Trophoblast cell (in vitro differentiated cells and primary cell): Measurements from ENCODE around the gene ADCY5.

Experiments
- DNase-seq, 2 donors: peaks; one replicate each; pipeline ENCODE4 v3.0.0-alpha.2; 2016
- H2AFZ ChIP-seq: 2 replicates; pipeline ENCODE4 v1.6.1; 2013; ENCODE audit warnings: low read length, moderate library complexity, mild to moderate bottlenecking; ENCODE audit not compliant: insufficient read depth, poor library complexity
- H2AK5ac ChIP-seq: 2 replicates; pipeline ENCODE4 v1.6.1; 2013; ENCODE audit warnings: mild to moderate bottlenecking, low read length
- H2BK120ac ChIP-seq: 2 replicates; pipeline ENCODE4 v1.6.1; 2013; ENCODE audit warnings: low read length, mild to moderate bottlenecking, moderate library complexity; ENCODE audit not compliant: insufficient read depth, poor library complexity
- H2BK12ac ChIP-seq: 2 replicates; pipeline ENCODE4 v1.6.1; 2013; ENCODE audit warnings: mild to moderate bottlenecking, low read length, moderate library complexity
- H2BK5ac ChIP-seq: 2 replicates; pipeline ENCODE4 v1.6.1; 2013; ENCODE audit warnings: low read length, low read depth, moderate library complexity, mild to moderate bottlenecking; ENCODE audit not compliant: poor library complexity
- H3K14ac ChIP-seq: 2 replicates; pipeline ENCODE4 v1.6.1; 2013; ENCODE audit warnings: mild to moderate bottlenecking, low read length
- H3K18ac ChIP-seq: 2 replicates; pipeline ENCODE4 v1.6.1; 2013; ENCODE audit warnings: mild to moderate bottlenecking, low read length
- H3K23ac ChIP-seq: 2 replicates; pipeline ENCODE4 v1.6.1; 2013; ENCODE audit warnings: low read length
- H3K27ac ChIP-seq: 2 replicates; pipeline ENCODE4 v1.5.1; 2013; ENCODE audit warnings: low read depth, mild to moderate bottlenecking, inconsistent platforms, low read length, moderate library complexity
- H3K27me3 ChIP-seq: 2 replicates; pipeline ENCODE4 v1.6.1; 2013; ENCODE audit warnings: inconsistent platforms, mild to moderate bottlenecking, low read length, moderate library complexity; ENCODE audit not compliant: insufficient read depth
- H3K36me3 ChIP-seq, 2 experiments: 1 replicate in 1 of 2; 2 replicates in 1 of 2; pipeline ENCODE4 v1.6.1; 2013; ENCODE audit warnings: low read length in 2 of 2, mild to moderate bottlenecking in 2 of 2, moderate library complexity in 1 of 2; ENCODE audit not compliant: insufficient read depth in 2 of 2, control insufficient read depth in 1 of 2
- H3K4ac ChIP-seq: 2 replicates; pipeline ENCODE4 v1.6.1; 2013; ENCODE audit warnings: low read depth, mild to moderate bottlenecking, low read length, moderate library complexity
- H3K4me1 ChIP-seq, 2 experiments: 1 replicate in 1 of 2; 2 replicates in 1 of 2; pipeline ENCODE4 v1.6.1; 2013; ENCODE audit warnings: low read length in 2 of 2, mild to moderate bottlenecking in 2 of 2, moderate library complexity in 1 of 2; ENCODE audit not compliant: insufficient read depth in 2 of 2, control insufficient read depth in 1 of 2
- H3K4me2 ChIP-seq: 2 replicates; pipeline ENCODE4 v1.6.1; 2013; ENCODE audit warnings: inconsistent platforms, mild to moderate bottlenecking, low read length, moderate library complexity
- H3K4me3 ChIP-seq: 2 replicates; pipeline ENCODE4 v1.5.1; 2013; ENCODE audit warnings: mild to moderate bottlenecking, low read depth, low read length, inconsistent platforms
- H3K79me1 ChIP-seq: one replicate; pipeline ENCODE4 v1.6.1; 2013; ENCODE audit warnings: low read length
- H3K79me2 ChIP-seq: 2 replicates; pipeline ENCODE4 v1.6.1; 2013; ENCODE audit warnings: low read length, mild to moderate bottlenecking; ENCODE audit not compliant: control insufficient read depth, insufficient read depth, poor library complexity
- H3K9ac ChIP-seq: 2 replicates; pipeline ENCODE4 v1.6.1; 2013; ENCODE audit warnings: mild to moderate bottlenecking, low read length
- H3K9me3 ChIP-seq: 2 replicates; pipeline ENCODE4 v1.6.1; 2013; ENCODE audit warnings: low read depth, mild to moderate bottlenecking, control low read depth, inconsistent platforms, low read length; ENCODE audit not compliant: insufficient read depth
- H4K12ac ChIP-seq: 2 replicates; pipeline ENCODE4 v1.6.1; 2013; ENCODE audit warnings: low read depth, mild to moderate bottlenecking, low read length, moderate library complexity
- H4K8ac ChIP-seq: 2 replicates; pipeline ENCODE4 v1.6.1; 2013; ENCODE audit warnings: low read depth, mild to moderate bottlenecking, low read length, moderate library complexity
- H4K91ac ChIP-seq: one replicate; pipeline ENCODE4 v1.6.1; 2013; ENCODE audit warnings: low read depth, mild to moderate bottlenecking, low read length, moderate library complexity
- WGBS: extraction: QIAGEN DNeasy Blood & Tissue Kit; methylation state at CpG from one replicate; pipeline ENCODE4 v1.1.7; 2013; ENCODE audit warnings: missing lambda C conversion rate; ENCODE audit not compliant: insufficient read length, insufficient coverage; ENCODE audit errors: extremely low coverage; 5-methylcytosine and 5-hydroxymethylcytosine counted together

Gene ADCY5

GRCh38 chr3:123331651-123332050, 117.2 kb downstream of the ADCY5 start:
- Histone ChIP-seq H3K27me3 (no peaks in the 10 kb centered on the region), H4K91ac (no peak overlapping the region), H3K14ac (no peak overlapping the region), H2AFZ (no peak overlapping the region), H2AK5ac (no peak overlapping the region), H3K18ac (no peak overlapping the region), H3K79me2 (no peaks in the 10 kb centered on the region), H3K36me3 (no peaks in the 10 kb centered on the region), H4K8ac (no peak overlapping the region), H4K12ac (no peak overlapping the region), H3K27ac (no peak overlapping the region), H3K4me1 (peaks cover 16 to 21% of the 10 kb centered on the region in 2 experiments), H3K23ac (no peak overlapping the region), H2BK5ac (no peak overlapping the region), H3K9ac (no peak overlapping the region), H3K4me2 (no peak overlapping the region), H3K79me1 (no peaks in the 10 kb centered on the region), H3K9me3 (no peaks in the 10 kb centered on the region), H3K4me3 (no peak overlapping the region), H2BK120ac (no peak overlapping the region), H2BK12ac (no peak overlapping the region), H3K4ac (no peak overlapping the region)
- no CpG with 5 or more reads among the region's 9 CpGs for WGBS
- DNase-seq = no peak

- H3K23ac ChIP-seq = no peak overlapping the region
- H3K9ac ChIP-seq = no peak overlapping the region
- H3K4me1 ChIP-seq = peaks cover 16 to 21% of the 10 kb centered on the region in 2 experiments
- H3K18ac ChIP-seq = no peak overlapping the region
- no peak overlapping the region for H3K4ac ChIP-seq
- no peak overlapping the region for H2AFZ ChIP-seq
- no peak overlapping the region for H4K8ac ChIP-seq
- H3K4me2 ChIP-seq = no peak overlapping the region
- no peak overlapping the region for H2BK12ac ChIP-seq
- no peak overlapping the region for H4K12ac ChIP-seq
- DNase-seq = no peak
- no peaks in the 10 kb centered on the region for H3K79me2 ChIP-seq
- H3K27ac ChIP-seq = no peak overlapping the region
- H3K9me3 ChIP-seq = no peaks in the 10 kb centered on the region
- no peak overlapping the region for H2BK120ac ChIP-seq
- no peak overlapping the region for H3K4me3 ChIP-seq
- H2BK5ac ChIP-seq = no peak overlapping the region
- H3K27me3 ChIP-seq = no peaks in the 10 kb centered on the region
- H4K91ac ChIP-seq = no peak overlapping the region
- WGBS = no CpG with 5 or more reads among the region's 8 CpGs
- H2AK5ac ChIP-seq = no peak overlapping the region
- no peaks in the 10 kb centered on the region for H3K79me1 ChIP-seq
- no peak overlapping the region for H3K14ac ChIP-seq
- no peaks in the 10 kb centered on the region for H3K36me3 ChIP-seq
These were observed 117.9 kb downstream of the ADCY5 start for GRCh38 chr3:123331006-123331405.

GRCh38 chr3:123330441-123330991, 118.4 kb downstream of the ADCY5 start:
- H4K8ac ChIP-seq = no peak overlapping the region
- no peak for DNase-seq
- no peak overlapping the region for H3K9ac ChIP-seq
- H3K36me3 ChIP-seq = no peaks in the 10 kb centered on the region
- no peak overlapping the region for H2AK5ac ChIP-seq
- H3K9me3 ChIP-seq = no peaks in the 10 kb centered on the region
- H4K91ac ChIP-seq = no peak overlapping the region
- no peaks in the 10 kb centered on the region for H3K27me3 ChIP-seq
- H3K23ac ChIP-seq = no peak overlapping the region
- no peak overlapping the region for H3K4me3 ChIP-seq
- H4K12ac ChIP-seq = no peak overlapping the region
- no peaks in the 10 kb centered on the region for H3K79me2 ChIP-seq
- H3K4me1 ChIP-seq = peaks cover 16 to 21% of the 10 kb centered on the region in 2 experiments
- no peak overlapping the region for H2AFZ ChIP-seq
- no peak overlapping the region for H2BK120ac ChIP-seq
- no peak overlapping the region for H3K4ac ChIP-seq
- H2BK5ac ChIP-seq = no peak overlapping the region
- WGBS = no CpG with 5 or more reads among the region's 15 CpGs
- H3K79me1 ChIP-seq = no peaks in the 10 kb centered on the region
- no peak overlapping the region for H3K27ac ChIP-seq
- H3K18ac ChIP-seq = no peak overlapping the region
- H3K4me2 ChIP-seq = no peak overlapping the region
- H2BK12ac ChIP-seq = no peak overlapping the region
- no peak overlapping the region for H3K14ac ChIP-seq

GRCh38 chr3:123329636-123330340, 119.1 kb downstream of the ADCY5 start:
- no peak overlapping the region for H3K18ac ChIP-seq
- no peak overlapping the region for H2BK120ac ChIP-seq
- H3K36me3 ChIP-seq = no peaks in the 10 kb centered on the region
- H4K91ac ChIP-seq = no peak overlapping the region
- no peaks in the 10 kb centered on the region for H3K9me3 ChIP-seq
- peaks cover 12 to 21% of the 10 kb centered on the region in 2 experiments for H3K4me1 ChIP-seq
- no peak overlapping the region for H2BK12ac ChIP-seq
- no peak overlapping the region for H3K4ac ChIP-seq
- H4K8ac ChIP-seq = no peak overlapping the region
- no CpG with 5 or more reads among the region's 10 CpGs for WGBS
- H3K9ac ChIP-seq = no peak overlapping the region
- H3K79me2 ChIP-seq = no peaks in the 10 kb centered on the region
- no peaks in the 10 kb centered on the region for H3K27me3 ChIP-seq
- H3K14ac ChIP-seq = no peak overlapping the region
- H3K4me3 ChIP-seq = no peak overlapping the region
- H2AFZ ChIP-seq = no peak overlapping the region
- H3K79me1 ChIP-seq = no peaks in the 10 kb centered on the region
- H2BK5ac ChIP-seq = no peak overlapping the region
- no peak overlapping the region for H3K27ac ChIP-seq
- H2AK5ac ChIP-seq = no peak overlapping the region
- no peak for DNase-seq
- H3K4me2 ChIP-seq = no peak overlapping the region
- H3K23ac ChIP-seq = no peak overlapping the region
- no peak overlapping the region for H4K12ac ChIP-seq
